Neutrophil (primary cell): Measurements from ENCODE around the gene STK31.
"Not testable (repeated sequence)": the region's sequence is repeated elsewhere in the genome, so short reads cannot be mapped to it uniquely, and the experiment has no call there.

Source experiments
- H3K27ac ChIP-seq: fragments of 200-600 bp; sonication (generic); 2 replicates; pipeline ENCODE4 v1.5.1; 2016; ENCODE audit warnings: mild to moderate bottlenecking, moderate library complexity
- H3K27me3 ChIP-seq: fragments of 200-600 bp; sonication (generic); 2 replicates; pipeline ENCODE4 v1.6.0; 2016; ENCODE audit warnings: mild to moderate bottlenecking
- H3K36me3 ChIP-seq: fragments of 200-600 bp; sonication (generic); 2 replicates; pipeline ENCODE4 v1.5.1; 2017
- H3K4me1 ChIP-seq, 2 experiments: fragments of 200-600 bp in 1 of 2; sonication (generic) in 1 of 2; 1 replicate in 1 of 2; 2 replicates in 1 of 2; pipeline versions ENCODE4 v1.5.1 to v1.6.1; 2013 to 2016; ENCODE audit warnings: low read depth in 1 of 2, low read length in 1 of 2, mild to moderate bottlenecking in 1 of 2, moderate library complexity in 1 of 2; ENCODE audit not compliant: control insufficient read depth in 1 of 2, insufficient read depth in 1 of 2
- H3K4me3 ChIP-seq, 2 experiments: fragments of 200-600 bp in 1 of 2; sonication (generic) in 1 of 2; 1 replicate in 1 of 2; 2 replicates in 1 of 2; pipeline ENCODE4 v1.5.1; 2013 to 2016; ENCODE audit warnings: low read depth in 1 of 2, low read length in 1 of 2, mild to moderate bottlenecking in 1 of 2, moderate library complexity in 1 of 2
- H3K9me3 ChIP-seq: fragments of 200-600 bp; sonication (generic); 2 replicates; pipeline ENCODE4 v1.5.1; 2016
- TF ChIP-seq, protein P1 (sequence below): fragments of 200-600 bp; sonication (generic); IDR thresholded peaks from 2 replicates; pipeline ENCODE4 v1.5.1; 2016; ENCODE audit warnings: antibody characterized with exemption

STK31 gene

DNA sequence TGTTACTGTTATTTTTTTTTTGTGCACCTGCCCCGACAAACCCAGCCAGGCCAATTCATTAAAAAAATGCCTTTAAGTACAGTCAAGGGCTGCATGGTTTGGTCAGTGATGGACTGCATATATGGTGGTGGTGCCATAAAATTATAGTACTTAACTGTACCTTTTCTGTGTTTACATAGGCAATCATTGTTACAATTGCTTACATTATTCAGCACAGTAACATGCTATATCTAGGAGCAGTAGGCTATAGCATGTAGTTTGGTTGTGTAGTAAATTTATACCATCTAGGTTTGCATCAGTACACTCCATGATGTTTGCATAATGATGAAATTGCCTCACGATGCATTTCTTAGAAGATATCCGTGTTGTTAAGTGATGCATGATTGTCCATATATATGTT, 58.0 kb downstream of the STK31 start:
- Histone ChIP-seq H3K4me1 (no peaks in the 10 kb centered on the region), H3K36me3 (no peaks in the 10 kb centered on the region), H3K9me3 (no peaks in the 10 kb centered on the region), H3K4me3 (no peak overlapping the region), H3K27me3 (no peaks in the 10 kb centered on the region), H3K27ac (no peak overlapping the region)
- TF ChIP-seq, protein P1, sequence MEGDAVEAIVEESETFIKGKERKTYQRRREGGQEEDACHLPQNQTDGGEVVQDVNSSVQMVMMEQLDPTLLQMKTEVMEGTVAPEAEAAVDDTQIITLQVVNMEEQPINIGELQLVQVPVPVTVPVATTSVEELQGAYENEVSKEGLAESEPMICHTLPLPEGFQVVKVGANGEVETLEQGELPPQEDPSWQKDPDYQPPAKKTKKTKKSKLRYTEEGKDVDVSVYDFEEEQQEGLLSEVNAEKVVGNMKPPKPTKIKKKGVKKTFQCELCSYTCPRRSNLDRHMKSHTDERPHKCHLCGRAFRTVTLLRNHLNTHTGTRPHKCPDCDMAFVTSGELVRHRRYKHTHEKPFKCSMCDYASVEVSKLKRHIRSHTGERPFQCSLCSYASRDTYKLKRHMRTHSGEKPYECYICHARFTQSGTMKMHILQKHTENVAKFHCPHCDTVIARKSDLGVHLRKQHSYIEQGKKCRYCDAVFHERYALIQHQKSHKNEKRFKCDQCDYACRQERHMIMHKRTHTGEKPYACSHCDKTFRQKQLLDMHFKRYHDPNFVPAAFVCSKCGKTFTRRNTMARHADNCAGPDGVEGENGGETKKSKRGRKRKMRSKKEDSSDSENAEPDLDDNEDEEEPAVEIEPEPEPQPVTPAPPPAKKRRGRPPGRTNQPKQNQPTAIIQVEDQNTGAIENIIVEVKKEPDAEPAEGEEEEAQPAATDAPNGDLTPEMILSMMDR: no peak

DNA sequence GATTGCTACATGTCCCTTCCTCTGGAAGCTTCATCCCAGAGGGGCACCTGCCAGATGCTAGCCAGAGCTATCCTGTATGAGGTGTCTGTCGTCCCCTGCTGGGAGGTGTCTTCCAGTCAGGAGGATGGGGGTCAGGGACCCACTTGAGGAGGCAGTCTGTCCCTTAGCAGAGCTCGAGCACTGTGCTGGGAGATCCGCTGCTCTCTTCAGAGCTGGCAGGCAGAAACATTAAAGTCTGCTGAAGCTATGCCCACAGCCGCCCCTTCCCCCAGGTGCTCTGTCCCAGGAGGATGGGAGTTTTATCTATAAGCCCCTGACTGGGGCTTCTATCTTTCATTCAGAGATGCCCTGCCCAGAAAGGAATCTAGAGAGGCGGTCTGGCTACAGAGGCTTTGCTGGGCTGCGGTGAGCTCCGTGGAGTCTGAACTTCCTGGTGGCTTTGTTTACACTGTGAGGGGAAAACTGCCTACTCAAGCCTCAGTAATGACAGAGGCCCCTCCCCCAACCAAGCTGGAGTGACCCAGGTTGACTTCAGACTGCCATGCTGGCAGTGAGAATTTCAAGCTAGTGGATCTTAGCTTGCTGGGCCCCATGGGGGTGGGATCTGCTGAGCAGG, 69.3 kb downstream of the STK31 start:
- not testable (repeated sequence) for H3K4me3 ChIP-seq, H3K4me1 ChIP-seq, H3K36me3 ChIP-seq, H3K27me3 ChIP-seq, H3K9me3 ChIP-seq, H3K27ac ChIP-seq

DNA sequence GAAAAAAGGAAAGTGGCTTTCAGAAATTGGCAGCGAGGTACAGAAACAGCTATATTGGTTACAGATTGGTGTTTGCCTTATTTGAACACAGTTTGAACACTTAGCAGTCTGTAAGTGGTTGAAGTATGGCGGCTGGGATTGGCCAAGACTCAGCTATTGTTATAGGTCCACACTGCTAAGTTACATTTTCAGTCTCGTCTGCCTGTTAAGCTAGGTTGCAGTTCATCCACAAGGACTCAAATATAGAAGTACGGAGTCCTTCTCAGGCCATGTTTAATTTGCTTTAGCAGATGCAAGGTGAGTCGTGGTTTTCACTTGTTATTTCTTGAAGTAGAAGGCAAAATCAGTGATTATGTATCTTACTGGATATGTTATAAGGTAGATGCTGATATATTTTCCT, 73.1 kb downstream of the STK31 start:
- TF ChIP-seq, protein P1: no peak
- no peaks in the 10 kb centered on the region for H3K36me3 ChIP-seq

DNA sequence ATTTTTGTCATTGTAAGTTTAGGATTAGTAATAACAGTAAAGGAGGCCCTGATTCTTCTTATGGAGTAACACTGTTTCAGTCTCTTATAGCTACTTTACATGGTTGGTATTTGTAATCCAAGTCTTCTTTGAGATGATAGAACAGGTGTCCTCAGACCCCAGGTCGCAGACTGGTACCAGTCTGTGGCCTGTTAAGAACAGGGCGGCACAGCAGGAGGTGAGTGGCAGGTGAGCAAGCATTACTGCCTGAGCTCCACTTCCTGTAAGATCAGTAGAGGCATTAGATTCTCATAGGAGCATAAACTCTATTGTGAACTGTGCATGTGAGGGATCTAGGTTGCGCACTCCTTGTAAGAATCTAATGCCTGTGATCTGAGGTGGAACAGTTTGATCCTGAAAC, 77.3 kb downstream of the STK31 start:
- H3K27ac ChIP-seq: no peak overlapping the region

More for the DNA sequence above, 73.1 kb downstream of the STK31 start:
- no peaks in the 10 kb centered on the region for H3K9me3 ChIP-seq
- no peaks in the 10 kb centered on the region for H3K4me1 ChIP-seq
- no peaks in the 10 kb centered on the region for H3K27me3 ChIP-seq
- no peak overlapping the region for H3K4me3 ChIP-seq
- H3K27ac ChIP-seq: no peak overlapping the region

DNA sequence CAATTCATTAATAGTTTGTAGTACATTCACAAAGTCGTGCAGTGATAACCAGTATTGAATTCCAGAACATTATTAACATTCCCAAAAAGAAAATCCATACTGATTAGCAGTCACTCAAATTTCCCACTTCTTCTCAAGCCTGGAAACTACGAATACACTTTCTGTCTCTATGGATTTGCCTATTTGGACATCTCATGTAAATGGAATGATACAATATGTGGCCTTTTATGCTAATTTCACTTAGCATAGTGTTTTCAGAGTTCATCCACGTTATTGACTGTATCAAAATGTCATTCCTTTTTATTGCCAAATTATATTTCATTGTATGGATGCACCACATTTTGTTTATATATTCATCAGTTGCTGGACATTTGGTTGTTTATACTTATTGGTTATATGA, 78.8 kb downstream of the STK31 start:
- Histone ChIP-seq H3K9me3 (no peaks in the 10 kb centered on the region), H3K4me1 (no peaks in the 10 kb centered on the region), H3K27me3 (no peaks in the 10 kb centered on the region), H3K36me3 (no peaks in the 10 kb centered on the region), H3K4me3 (no peak overlapping the region), H3K27ac (no peak overlapping the region)
- TF ChIP-seq, protein P1: no peak

More for the DNA sequence above, 77.3 kb downstream of the STK31 start:
- H3K36me3 ChIP-seq: no peaks in the 10 kb centered on the region
- TF ChIP-seq, protein P1: no peak
- no peaks in the 10 kb centered on the region for H3K9me3 ChIP-seq
- H3K4me1 ChIP-seq: no peaks in the 10 kb centered on the region
- H3K4me3 ChIP-seq: no peak overlapping the region
- H3K27me3 ChIP-seq: no peaks in the 10 kb centered on the region

DNA sequence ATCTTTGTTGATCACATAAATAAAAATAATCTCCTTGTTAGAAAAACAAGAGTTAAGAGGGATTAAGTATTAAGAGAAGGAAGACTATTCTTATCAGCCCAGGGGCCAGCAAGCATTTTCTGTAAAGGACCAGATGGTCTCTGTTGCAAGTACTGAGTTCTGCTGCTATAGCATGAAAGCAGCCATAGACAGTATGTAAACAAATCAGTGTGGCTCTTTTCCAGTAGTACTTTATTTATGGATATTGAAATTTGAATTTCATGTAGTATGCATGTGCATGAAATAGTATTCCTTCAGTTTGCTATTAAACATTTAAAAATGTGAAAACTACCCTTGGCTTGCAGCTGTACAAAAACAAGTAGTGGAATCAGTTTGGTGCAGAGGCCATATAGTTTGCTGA, 81.7 kb downstream of the STK31 start:
- H3K27me3 ChIP-seq: no peaks in the 10 kb centered on the region
- no peak overlapping the region for H3K4me3 ChIP-seq
- TF ChIP-seq, protein P1: no peak
- no peaks in the 10 kb centered on the region for H3K36me3 ChIP-seq
- H3K4me1 ChIP-seq: no peaks in the 10 kb centered on the region
- no peak overlapping the region for H3K27ac ChIP-seq
- no peaks in the 10 kb centered on the region for H3K9me3 ChIP-seq
